Kasumi-1 (cell line): Measurements from ENCODE around the gene ANKRD34C.

Experiments used
- DNase-seq, 2 experiments: peaks; one replicate each; lab custom pipeline; 2025; lab: John Stamatoyannopoulos, UW

Gene ANKRD34C

GRCh38 chr15:79282371-79283251 is at the start of gene ANKRD34C:
Gene ANKRD34C, plus strand, starts transcription at chr15:79282722. Its CDS starts 10,563 bp downstream, at chr15:79293285.
- DNase-seq = no peak

GRCh38 chr15:79233236-79233635 is 49.3 kb upstream of the ANKRD34C start:
- DNase-seq = no peak

- no peak for DNase-seq
Measured at GRCh38 chr15:79240036-79240435, 42.5 kb upstream of the ANKRD34C start.

- DNase-seq = no peak
Measured at GRCh38 chr15:79243723-79244122, 38.8 kb upstream of the ANKRD34C start.

GRCh38 chr15:79244876-79245275 is 37.6 kb upstream of the ANKRD34C start:
- DNase-seq = no peak

GRCh38 chr15:79248183-79248582 is 34.3 kb upstream of the ANKRD34C start:
- DNase-seq = no peak

GRCh38 chr15:79257454-79257853 is 25.1 kb upstream of the ANKRD34C start:
- DNase-seq = no peak

- no peak for DNase-seq
Measured at GRCh38 chr15:79261836-79262235, 20.7 kb upstream of the ANKRD34C start.

GRCh38 chr15:79265167-79265566 is 17.4 kb upstream of the ANKRD34C start:
- no peak for DNase-seq

- no peak for DNase-seq
Measured at GRCh38 chr15:79265987-79266579, 16.4 kb upstream of the ANKRD34C start.

- DNase-seq = peak in 1 of 2 experiments; percentile 1
Measured at GRCh38 chr15:79283252-79284048, 928 bp downstream of the ANKRD34C start.

GRCh38 chr15:79290642-79291275 is 8.2 kb downstream of the ANKRD34C start:
- DNase-seq = no peak

- DNase-seq = no peak
Measured at GRCh38 chr15:79292011-79292410, 9.5 kb downstream of the ANKRD34C start.

- no peak for DNase-seq
Measured at GRCh38 chr15:79294075-79294474, 11.6 kb downstream of the ANKRD34C start.

GRCh38 chr15:79296583-79296982 is 14.1 kb downstream of the ANKRD34C start:
- DNase-seq = no peak

GRCh38 chr15:79299126-79299840 is 16.8 kb downstream of the ANKRD34C start:
- DNase-seq = no peak

- DNase-seq = no peak
Measured at GRCh38 chr15:79299841-79300235, 17.3 kb downstream of the ANKRD34C start.

GRCh38 chr15:79307251-79307650 is 24.7 kb downstream of the ANKRD34C start:
- no peak for DNase-seq

GRCh38 chr15:79308874-79309273 is 26.4 kb downstream of the ANKRD34C start:
- DNase-seq = peak in 1 of 2 experiments; percentile 4

- DNase-seq = peak in 1 of 2 experiments; percentile 47
Measured at GRCh38 chr15:79310612-79310984, 28.1 kb downstream of the ANKRD34C start.
